NCI-H748 (cell line): ENCODE results near the gene ZDHHC7.
"Not testable (repeated sequence)": the region's sequence is repeated elsewhere in the genome, so short reads cannot be mapped to it uniquely, and the experiment has no call there.

Experiments
- DNase-seq: peaks from one replicate; lab custom pipeline; 2025; ENCODE audit not compliant: unreplicated experiment; lab: John Stamatoyannopoulos, UW

Gene ZDHHC7

DNA sequence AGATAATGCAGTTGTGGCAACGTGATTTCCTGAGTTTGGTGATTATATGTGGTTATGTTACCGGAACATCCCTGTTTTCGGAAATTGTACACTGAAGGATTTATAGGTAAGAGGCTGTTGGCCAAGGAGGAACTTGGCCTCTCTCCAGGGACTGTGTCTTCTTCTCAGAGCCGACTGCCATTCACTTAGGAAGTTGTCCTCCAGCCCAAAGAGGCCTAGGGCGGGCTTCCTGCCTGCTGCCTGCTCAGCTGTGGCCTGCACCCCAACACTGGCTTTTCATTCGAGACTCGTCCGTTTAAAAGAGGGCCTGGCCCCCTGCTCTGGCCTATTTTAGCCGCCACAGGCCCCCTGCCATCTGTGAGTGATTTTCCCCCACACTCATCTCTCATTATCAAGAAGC, 64.3 kb downstream of the ZDHHC7 start:
- DNase-seq = no peak

- DNase-seq = no peak
Measured at GRCh38 chr16:84943620-84944019, 67.7 kb downstream of the ZDHHC7 start.

GRCh38 chr16:84942786-84943185, 68.5 kb downstream of the ZDHHC7 start:
- no peak for DNase-seq

DNA sequence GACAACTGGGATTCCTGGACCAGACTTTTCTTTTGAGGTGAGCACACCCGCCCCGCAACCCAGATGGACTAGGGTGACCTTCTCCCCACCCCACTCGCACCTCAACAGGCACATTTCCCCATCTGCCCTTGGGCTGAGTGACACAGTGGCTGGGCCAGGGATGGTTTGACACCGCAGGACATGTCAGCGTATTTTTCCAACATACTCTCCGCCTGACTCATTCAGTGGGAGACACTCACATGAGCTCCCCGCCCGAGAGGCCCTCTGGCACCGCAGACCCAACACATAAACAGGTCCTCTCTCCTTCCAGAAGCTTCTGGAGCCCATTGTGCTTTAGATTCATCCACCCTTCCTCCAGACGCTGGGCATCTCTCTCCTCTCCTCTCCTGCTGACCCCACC, 69.4 kb downstream of the ZDHHC7 start:
- no peak for DNase-seq

DNA sequence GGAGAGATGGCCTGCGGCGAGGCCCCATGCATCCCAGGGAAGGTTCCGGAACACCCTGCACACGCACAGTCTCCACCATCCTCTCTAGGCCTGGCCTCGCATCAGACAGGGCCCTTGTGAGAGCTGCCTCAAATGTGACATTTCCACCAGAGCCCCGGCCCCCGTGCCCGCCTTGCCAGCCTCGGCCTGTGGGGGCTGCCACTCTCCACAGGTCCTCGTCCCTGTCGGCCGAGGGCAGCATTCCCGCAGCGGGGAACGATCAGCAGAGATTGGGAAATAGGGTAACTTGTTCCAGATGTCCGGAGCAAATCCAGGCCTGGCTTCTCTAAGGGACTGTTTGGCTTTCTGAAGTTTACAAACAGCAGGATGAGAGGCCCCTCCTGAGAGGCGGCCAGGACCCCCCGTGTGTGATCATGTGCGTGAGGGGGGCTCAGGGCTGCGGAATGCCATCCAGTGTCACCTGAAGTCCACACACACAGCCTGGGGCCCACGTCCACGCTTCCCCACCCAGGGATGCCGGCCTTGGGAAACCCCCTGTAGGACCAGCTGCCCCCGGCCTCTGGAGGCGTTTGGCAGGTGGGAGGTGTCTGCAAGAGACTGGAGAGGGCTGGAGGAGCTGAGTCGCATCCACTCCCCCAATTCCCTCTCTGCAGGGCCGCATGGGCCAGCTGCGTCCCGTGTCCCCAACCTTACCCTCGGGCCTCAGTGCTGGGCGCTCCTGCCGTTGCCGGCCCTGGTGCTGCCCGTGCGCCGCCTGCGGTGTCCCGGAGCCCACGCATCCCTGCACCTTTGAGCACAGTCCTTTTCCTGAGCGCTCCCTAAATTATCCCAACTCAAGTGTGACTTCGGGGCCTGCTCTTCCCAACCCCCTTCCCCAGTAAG, 70.4 kb downstream of the ZDHHC7 start:
- no peak for DNase-seq

DNA sequence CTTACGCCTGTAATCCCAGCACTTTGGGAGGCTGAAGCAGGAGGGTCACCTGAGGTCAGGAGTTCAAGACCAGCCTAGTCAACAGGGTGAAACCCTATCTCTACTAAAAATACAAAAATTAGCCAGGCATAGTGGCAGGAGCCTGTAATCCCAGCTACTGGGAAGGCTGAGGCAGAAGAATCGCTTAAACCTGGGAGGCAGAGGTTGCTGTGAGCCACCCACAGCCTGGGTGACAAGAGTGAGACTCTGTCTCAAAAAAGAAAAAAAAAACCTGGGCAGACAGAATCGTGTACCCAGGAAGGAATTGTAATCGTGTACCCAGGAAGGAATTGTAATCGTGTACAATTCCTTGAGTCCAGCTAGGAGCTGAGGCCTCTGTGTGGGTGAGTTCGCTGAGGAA, 72.7 kb downstream of the ZDHHC7 start:
- DNase-seq = not testable (repeated sequence)

DNA sequence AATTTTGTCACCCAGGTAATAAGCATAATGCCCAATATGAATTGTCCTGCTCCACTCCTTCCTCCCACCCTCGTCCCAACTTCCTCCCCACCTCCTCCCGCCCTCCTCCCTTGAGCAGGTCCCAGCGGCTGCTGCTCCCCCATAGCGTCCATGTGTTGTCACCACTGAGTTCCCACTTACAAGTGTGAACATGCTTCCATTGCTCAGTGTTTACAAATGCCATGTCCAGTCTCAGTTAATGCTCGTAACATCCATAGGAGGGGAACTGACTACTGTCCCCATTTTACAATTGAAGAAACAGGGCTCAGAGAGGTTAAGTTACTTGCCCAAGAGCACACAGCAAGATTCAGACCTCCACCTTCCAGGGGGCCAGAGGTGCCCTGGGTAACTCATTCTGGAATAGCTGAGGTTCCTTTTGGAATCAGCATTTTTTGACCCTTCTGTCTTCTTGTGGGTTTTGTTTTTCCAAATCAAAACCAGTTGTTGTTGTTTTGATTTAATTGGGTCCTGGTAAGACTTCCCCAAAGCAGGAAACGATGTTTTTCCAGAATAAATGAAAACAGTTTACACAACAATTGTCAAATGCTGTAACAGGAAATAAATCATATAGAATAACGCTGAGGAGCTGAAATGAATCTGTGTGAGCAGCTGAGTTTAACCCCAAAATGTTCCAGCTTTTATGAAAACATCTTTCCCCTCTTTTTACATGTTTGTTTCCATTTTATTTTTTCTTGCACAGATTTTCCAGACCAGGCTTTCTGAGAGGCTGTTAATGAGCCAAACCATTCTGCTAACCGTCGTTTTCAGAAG, 73.9 kb downstream of the ZDHHC7 start:
- DNase-seq = no peak

- no peak for DNase-seq
Measured at GRCh38 chr16:84933774-84934631, 77.3 kb downstream of the ZDHHC7 start.

DNA sequence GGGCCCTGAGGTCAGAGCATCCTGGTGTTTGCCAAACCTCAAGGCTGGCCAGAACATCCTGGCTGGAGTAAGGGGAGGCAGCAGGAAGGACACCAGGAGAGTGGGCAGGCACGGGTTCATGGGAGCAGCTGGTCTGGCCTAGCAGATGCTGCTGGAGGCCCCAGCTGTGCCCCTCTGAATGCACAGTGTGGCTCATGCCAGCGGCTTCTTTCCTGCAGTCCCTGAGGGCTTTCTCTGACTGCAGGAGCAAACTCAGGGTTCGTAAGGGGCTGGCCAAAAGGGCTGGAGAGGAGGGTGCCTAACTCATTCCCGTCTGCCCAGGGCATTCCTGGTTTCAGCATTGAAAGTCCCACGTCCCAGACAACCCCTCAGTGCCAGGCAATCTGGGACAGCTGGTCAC, 78.7 kb downstream of the ZDHHC7 start:
- no peak for DNase-seq

DNA sequence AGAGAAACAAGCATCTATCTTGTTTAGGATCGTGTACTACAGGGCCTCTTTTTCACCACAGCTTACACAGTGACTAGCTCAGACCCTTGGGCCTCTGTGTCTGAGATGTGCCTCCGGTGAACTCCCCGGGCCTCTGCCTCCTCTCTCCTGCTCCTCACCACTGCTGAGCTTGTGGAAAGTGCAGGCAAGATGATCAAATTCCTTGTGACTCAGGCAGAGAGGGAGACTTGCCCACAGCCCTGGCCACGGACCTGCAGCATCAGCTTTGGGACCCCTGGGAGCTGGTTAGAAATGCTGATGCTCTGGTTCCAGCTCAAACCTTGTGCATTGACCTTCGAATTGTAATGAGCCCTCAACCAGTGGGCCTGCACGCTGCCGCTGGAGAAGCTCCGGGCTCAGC, 79.8 kb downstream of the ZDHHC7 start:
- no peak for DNase-seq

DNA sequence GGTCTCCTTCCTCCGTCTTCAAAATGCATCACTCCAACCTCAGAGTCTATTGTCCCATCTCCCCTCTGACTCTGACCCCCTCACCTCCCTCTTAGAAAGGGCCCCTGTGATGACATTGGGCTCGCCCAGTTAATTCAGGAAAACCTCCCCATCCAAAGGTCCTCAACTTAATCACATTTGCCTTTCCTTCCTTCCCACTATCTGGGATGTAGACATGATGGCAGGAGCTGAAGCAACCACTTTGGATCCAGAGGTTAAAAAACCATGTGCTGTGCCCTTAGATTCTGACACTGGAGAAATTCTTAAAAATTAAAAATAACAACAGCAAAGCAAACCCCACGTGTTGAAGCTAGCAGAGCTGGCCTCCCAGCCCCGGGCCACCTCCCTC, 80.2 kb downstream of the ZDHHC7 start:
- no peak for DNase-seq

DNA sequence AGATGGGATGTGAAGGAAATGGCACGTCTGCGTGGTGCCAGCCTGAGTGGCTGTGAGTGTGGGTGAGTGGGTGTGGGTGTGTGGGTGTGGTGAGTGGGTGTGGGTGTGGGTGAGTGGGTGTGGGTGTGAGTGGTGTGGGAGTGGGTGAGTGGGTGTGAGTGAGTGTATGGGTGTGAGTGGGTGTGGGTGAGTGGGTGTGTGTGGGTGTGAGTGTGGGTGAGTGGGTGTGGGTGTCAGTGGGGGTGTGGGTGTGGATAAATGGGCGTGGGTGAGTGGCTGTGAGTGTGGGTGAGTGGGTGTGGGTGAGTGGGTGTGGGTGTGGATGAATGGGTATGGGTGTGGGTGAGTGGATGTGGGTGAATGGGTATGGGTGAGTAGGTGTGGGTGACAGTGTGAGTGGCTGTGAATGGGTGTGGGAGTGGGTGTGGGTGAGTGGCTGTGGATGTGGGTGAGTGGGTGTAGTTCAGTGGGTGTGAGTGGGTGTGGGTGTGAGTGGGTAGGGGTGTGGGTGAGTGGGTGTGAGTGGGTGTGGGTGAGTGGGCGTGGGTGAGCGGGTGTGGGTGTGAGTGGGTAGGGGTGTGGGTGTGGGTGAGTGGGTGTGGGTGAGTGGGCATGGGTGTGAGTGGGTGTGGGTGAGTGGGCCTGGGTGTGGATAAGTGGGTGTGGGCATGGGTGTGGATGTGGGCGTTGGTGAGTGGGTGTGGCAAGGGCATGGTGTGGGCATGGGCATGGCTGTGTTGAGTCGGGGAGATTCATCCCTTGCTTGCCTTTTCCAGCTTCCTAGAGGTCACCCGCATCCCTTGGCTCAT, 80.8 kb downstream of the ZDHHC7 start:
- DNase-seq = no peak

DNA sequence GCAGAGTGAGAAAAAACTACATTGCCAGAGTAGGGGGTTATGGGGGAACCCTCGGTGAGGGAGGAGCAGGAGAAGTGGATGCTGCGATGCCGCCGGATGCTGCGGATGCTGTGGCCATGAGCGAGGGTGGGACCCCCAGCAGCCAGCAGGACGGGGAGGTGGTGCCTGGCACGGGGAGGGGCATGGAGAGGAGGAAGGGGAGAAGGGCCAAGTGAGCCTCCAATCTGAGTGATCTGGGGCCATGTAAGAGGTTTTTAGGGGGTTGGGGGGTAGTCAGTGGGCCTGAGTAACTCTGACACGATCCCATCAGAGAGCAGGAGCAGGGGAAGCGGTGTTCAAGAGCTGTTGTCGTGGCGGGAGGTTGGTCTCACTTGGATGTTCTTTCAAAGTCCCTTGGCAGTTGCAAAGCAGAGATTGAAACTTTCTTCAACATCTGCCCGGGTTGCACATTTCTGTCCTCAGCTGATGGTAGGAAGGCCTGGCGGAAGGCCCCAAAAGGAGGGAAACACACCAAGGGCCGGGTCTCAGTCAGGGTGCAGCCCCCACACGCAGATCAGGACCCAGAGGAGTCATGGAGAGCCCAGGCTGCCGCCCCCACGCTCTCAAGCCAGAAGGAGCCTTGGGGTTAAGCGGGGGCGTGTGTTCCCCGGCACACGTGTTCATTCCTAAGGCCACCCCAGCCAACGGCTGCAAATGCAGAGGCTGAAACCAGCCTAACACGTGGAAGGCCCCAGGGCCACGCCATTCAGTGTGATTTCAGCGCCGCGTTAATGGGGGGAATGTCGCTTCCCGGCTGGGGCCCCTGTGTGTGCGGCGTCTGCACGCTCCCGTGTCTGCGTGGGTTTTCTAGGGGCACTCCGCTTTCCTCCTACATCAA, 81.7 kb downstream of the ZDHHC7 start:
- DNase-seq = no peak

DNA sequence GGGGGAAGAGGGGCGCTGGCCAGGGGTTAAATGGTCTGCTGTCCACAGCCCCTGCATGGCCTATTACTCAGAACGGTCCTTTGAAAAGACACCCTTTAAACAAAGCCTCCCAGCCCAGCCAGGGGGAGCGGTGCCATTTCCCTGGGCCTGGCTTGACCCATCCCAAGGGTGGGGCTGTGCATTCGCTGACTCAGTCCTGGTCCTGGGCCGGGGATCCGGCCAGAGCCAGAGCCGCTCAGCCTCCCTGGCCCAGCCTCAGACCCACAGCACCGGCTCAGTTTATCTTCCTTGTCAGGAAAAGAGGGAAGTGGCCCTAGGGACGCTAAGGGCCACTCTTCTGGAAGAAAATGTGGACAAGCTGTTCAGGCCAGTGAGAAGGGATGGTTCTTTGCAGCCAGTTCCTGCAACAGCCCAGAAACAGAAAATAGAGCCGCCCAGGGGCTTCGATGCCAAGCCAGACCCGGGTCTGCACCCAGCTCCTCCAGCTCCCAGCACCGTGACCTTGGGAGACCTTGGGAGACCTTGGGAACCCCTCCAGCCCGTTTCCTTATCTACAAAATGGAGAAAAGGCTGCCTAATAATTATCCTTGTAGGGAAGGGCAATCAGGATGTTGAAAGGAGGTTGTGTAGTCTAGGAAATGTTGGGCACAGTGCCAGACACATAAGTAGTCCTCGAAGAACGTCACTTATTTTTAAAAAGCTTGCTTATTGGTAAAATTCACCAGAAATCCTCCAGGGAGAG, 82.5 kb downstream of the ZDHHC7 start:
- DNase-seq = no peak

GRCh38 chr16:84927621-84928591, 83.4 kb downstream of the ZDHHC7 start:
- DNase-seq = no peak

DNA sequence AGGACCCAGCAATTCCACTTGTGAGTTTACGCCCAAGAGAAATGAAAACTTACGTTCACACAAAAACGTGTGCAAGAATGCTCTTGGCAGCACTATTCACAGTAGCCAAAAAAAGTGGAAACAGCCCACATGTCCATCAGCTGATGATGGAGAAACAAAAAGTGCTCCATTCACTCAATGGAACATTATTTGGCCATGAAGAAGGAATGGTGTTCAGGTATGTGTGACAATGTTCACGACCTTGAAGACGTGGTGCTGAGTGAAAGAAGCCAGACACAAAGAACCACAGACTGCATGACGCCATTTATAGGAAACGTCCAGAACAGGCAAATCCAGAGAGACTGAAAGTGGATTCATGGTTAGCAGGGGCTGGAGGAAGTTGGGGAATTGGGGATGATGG, 84.9 kb downstream of the ZDHHC7 start:
- DNase-seq = no peak

GRCh38 chr16:84925773-84926372, 85.5 kb downstream of the ZDHHC7 start:
- DNase-seq = no peak
